M059J (cell line): Measurements from ENCODE around the gene SMR3B. TPM values are rescaled to one million over a fixed set of nuclear protein-coding genes. Genes with fewer than 3 reads are reported as not detected.

Experiments used
- DNase-seq: peaks from one replicate; pipeline ENCODE4 v3.0.0-alpha.2; 2012; ENCODE audit warnings: low read depth
- total RNA-seq: library from RNA; depleted of rRNA; stranded (reverse); fragments of >200 nt; shearing (Covaris generic); gene quantifications from 2 replicates; pipeline ENCODE4 v1.2.3, GENCODE V29; 2014; rRNA removed

The SMR3B gene
- total RNA-seq = not detected in 2 replicates

DNA sequence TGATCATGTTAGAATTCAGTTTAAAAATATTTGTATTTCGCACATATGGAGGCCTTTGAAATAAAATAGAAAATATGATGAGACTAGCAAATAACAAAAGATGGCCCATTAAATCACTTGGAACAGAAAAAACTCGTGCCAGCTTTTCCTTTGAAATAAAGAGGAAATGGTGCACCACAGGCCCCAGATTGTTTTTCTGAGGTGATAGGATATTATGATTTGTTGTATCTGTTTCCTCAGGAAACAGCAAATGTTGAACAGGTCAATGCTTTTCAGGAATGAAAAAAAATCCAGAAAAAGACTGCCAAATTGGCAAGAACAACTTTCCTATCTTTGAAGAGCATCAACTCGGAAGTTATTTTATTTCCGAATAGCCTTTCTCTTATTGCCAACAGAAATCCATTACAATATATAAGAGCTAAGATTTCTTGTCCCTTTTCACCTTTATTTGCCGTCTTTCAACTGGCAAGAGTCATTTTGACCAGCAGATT is at the start of gene SMR3B:
TSS of gene SMR3B (plus strand) at position 441 of the 491 bp plus-strand sequence. CDS start 1,380 bp downstream, outside the sequence.
- no peak for DNase-seq

GRCh38 chr4:70334681-70335080 is 48.2 kb upstream of the SMR3B start, which contains the start of gene CABS1:
Gene CABS1 (plus strand): TSS chr4:70334981. CDS start chr4:70335040, 59 bp downstream.
- no peak for DNase-seq

GRCh38 chr4:70336043-70336442 is 46.9 kb upstream of the SMR3B start:
- no peak for DNase-seq

GRCh38 chr4:70337886-70338420 is 45.0 kb upstream of the SMR3B start:
- no peak for DNase-seq

DNA sequence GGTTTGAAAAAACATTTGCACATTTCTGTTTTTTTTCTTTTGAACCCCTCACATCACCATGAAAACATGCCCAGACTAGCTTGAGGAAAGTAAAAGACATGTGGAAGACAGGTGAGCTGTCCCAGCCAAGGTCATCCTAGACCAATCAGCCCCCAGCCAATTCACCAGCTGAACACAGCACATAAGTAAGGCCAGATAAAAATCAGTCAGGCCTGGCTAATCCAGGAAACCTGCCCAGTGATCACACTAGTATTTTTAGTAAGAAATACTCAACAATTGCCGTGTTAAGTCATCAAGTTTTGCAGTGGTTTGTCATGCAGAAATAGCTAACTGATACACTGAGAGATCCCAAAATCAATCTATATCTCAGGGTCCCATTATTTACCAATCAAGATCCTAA is 26.7 kb upstream of the SMR3B start:
- no peak for DNase-seq

DNA sequence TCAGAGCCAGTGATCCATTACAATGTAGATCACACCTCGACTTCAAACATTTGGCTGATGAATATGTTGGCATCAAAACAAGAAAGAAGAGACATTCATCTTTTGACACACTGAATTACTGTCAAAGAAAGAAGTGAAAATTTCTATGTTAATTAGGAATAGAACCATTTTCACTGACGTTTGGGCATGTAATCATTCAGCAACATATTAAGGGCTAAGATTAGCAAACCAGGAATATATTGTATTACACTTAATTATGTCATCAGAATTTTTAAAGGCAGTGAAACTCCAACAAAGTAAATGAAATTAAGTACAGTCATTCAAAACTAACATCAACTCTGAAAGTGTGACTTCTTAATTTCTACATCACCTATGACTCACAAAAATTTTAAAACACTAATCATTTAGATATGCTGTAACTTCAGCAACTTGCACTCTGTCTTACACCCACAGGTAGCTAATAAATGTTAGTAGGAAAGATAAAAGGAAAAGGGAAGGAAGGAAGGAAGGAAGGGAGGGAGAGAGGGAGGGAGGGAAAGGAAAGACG is 23.7 kb upstream of the SMR3B start:
- no peak for DNase-seq

GRCh38 chr4:70360460-70360859 is 22.5 kb upstream of the SMR3B start, which contains the start of gene SMR3A:
Gene SMR3A (plus strand): TSS chr4:70360760. CDS start chr4:70362116, 1,356 bp downstream.
- no peak for DNase-seq

DNA sequence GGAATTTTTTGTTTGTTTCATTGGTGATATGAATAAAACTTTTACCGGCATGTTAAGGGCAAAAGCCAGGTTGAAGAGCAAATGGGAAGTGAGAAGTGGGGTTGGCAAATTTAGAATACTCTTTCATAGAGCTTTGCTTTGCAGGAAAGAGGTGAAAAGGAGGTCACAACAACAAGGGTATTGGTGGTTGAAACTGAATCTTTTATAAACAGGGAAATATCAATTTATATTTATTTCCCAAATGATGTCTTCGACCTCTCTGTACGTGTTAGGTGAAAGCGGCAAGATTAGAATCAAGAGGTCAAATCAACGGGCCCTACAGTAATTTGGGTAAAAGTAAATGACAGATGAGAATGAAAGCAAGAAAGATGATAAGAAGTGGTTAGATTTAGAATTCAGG is 18.9 kb upstream of the SMR3B start:
- DNase-seq = no peak

DNA sequence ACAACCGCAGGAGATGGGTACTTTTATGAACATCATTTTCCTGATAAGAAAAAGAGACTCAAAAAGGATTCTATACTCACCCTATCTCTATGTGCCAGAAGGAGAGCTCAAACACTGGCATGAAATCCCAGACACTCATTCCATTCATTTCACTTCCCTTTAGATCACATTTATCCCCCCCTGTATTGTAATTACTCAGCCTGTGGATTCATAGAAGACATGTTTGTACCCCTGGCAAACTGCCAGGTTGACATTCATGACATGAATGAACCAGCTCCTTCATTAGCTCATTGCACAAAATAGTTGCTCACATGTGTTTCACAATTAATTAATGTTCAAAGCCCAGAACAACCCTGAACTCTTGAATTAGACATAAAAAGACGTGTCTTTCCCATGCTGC is 17.5 kb upstream of the SMR3B start:
- peak; percentile 2 for DNase-seq

DNA sequence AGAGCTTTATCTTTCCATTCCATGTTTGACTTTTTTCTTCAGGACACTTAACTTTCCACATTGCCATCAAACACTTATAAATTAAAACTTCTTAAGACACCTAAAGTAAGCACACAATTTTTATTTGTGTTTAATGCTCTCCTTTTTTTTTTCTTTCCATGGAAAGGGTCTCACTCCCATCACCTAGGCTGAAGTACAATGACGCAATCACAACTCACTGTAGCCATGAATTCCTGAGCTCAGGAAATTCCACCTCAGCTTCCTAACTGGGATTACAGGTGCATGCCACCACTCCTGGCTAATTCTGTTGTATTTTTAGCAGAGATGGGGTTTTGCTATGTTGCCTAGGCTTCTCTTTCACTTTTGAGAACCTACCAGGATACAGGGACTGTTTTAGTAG is 15.1 kb upstream of the SMR3B start:
- DNase-seq = no peak

DNA sequence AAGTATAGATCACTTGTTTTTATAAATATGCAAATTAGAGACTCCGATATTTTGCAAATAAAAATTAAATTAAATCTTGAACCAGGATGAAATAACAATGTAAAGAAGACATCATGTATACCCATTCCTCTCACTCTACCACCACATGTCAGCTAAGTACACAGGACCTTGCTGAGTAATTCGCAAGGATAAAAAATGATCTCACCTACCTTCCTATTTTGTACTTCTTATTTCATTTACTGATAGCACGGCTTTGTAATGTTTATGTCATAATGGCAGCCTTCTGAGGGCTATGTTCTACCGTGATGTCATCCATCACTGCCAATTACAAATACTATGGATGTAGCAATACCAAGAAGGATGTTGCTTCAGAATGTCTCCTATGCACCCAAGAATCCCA is 10.9 kb upstream of the SMR3B start:
- no peak for DNase-seq

DNA sequence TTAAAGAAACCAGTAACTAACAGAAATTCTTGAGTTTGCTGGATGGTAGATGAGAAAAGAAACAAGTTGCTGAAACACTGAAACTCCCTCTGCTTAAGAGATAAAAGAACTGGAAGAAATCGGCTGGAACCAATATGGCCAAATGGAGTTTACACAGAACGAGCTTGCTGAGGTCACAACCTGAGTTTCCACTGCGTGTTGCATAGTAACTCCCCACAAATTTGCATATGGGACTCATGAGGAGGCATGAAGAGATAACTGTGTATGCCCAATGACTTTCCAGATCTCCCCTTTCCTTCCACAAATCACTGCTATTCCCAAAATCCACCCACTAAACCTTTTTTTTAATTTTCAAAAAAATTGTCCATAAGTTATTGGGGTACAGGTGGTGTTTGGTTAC is 10.2 kb upstream of the SMR3B start:
- no peak for DNase-seq

DNA sequence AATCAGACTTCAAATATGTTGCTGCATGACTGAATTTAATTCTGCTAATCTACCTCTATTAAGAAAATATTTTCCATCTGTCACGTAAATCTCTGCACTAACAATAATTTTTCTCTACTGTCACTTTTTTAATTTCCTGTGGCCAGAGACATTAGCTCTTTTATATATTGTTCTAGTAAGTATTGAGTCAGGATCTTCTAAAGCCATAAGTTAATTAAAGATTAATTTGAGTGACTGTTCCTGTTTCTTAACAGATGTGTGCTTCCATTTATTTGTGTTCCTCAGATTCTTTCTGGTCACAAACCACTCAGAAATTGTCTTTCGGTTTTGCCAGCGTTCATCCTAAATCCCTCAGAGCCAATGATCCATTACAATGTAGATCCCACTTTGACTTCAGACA is 2.4 kb upstream of the SMR3B start:
- DNase-seq = no peak

DNA sequence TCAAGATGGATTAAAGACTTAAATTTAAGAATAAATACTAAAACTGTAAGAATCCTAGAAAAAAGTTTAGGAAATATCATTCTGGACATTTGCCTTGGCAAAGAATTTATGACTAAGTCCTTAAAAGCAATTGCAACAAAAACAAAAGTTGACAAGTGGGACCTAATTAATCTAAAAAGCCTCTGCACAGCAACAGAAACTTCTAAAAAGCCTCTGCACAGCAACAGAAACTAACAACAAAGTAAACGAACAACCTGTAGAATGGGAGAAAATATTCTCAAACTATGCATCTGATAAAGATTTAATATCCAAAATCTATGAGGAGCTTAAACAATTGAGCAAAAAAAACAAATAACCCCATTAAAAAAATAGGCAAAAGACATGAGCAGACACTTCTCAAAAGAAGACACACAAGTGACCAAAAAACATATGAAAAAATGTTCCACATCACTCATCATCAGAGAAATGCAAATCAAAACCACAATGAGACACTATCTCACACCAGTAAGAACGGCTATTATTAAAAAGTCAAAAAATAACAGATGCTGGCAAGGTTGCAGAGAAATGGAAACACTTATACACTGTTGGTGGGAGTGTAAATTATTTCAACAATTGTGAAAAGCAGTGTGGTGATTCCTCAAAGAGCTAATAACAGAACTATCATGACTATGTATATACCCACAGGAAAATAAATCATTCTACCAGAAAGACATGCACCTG is 9.3 kb downstream of the SMR3B start:
- DNase-seq = no peak

- no peak for DNase-seq
Measured at GRCh38 chr4:70397580-70397979, 14.6 kb downstream of the SMR3B start, which contains the start of gene OPRPN. Gene OPRPN (plus strand): TSS chr4:70397940. CDS start chr4:70399286, 1,346 bp downstream.

GRCh38 chr4:70399319-70399718 is 16.4 kb downstream of the SMR3B start:
- peak; percentile 16 for DNase-seq

DNA sequence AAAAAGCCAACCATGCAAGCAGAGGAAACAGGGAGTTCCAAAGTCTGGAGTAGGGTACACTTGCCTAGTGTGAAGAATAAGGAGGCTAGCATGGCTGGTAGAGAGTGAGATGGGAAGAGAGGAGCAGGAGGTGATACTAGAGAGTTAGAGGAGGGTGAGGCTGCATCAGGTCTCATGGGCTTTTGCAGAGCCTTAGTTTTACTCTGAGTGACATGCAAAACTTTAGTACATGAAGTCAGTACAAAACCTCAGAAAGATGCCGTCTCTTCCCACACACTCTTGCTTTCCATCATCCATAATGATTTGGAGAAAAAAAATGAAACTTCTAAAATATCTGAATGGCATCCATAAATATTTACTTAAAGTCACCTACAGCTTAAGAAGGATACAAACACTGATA is 19.8 kb downstream of the SMR3B start:
- DNase-seq = no peak

GRCh38 chr4:70405765-70406164 is 22.8 kb downstream of the SMR3B start:
- no peak for DNase-seq

DNA sequence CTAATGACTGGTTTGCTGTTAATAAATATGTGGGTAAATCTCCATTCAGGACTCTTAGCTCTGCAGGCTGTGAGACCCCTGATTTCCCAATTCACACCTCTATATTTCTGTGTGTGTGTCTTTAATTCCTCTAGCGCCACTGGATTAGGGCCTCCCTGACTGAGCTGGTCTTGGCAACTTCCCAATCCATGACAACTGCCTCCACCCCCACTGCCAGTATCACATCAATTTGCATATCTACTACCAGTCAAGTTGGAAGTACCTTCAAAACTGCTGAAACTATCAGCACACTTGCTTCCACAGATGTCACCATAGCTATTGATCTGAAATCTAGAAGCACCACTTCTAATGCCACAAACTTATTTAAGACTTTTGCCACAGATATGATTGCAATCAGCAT is 42.4 kb downstream of the SMR3B start:
- no peak for DNase-seq

DNA sequence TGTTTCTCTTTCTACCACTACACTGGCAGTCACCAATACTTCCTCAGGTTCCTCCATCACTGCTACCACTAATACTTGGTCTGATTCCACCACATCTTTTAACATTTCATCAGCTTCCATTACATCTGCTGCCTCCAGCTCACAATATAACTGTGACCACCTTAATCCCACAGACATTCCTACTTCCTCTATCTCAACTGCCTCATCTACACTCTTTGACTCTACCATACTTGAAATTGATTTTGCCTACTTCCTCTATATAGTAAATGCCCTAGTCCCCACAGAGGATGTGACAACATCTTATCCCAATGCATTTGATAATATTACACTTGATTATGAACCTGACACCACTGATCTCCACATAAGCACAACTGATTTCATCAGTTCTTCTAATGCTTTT is 43.9 kb downstream of the SMR3B start:
- DNase-seq = no peak

DNA sequence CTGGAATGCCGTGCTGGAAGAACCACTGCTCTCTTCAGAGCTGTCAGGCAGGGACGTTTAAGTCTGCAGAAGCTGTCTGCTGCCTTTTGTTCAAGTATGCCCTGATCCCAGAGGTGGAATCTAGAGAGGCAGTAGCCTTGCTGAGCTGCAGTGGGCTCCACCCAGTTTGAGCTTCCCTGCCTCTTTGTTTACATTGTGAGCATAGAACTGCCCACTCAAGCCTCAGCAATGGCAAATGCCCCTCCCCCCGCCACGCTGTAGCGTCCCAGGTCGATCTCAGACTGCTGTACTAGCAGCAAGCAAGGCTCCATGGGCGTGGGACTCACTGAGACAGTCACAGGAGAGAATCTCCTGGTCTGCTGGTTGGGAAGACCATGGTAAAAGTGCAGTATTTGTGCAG is 54.3 kb downstream of the SMR3B start:
- no peak for DNase-seq
